ENCODE data around the gene F5.
"Not testable (repeated sequence)": the region's sequence is repeated elsewhere in the genome, so short reads cannot be mapped to it uniquely, and the experiment has no call there.

The F5 gene

GRCh38 chr1:169507413-169507812, 78.9 kb downstream of the F5 start:
- TF ChIP-seq CTCF (IDR thresholded peaks at IDR 0.05; ENCODE audit: low read depth, low read length): no peak
- no peak overlapping the region for H3K4me3 ChIP-seq (ENCODE audit: low read depth, low read length)

DNA sequence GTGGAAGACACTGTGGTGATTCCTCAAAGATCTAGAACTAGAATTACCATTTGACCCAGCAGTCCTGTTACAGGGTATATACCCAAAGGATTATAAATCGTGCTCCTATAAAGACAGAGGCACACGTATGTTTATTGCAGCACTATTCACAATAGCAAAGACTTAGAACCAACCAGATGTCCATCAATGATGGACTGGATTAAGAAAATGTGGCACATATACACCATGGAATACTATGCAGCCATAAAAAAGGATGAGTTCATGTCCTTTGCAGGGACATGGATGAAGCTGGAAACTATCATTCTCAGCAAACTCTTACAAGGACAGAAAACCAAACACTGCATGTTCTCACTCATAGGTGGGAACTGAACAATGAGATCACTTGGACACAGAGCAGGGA, 82.7 kb downstream of the F5 start:
- not testable (repeated sequence) for H3K4me3 ChIP-seq (ENCODE audit: low read depth, low read length)

GRCh38 chr1:169499807-169500206, 86.5 kb downstream of the F5 start:
- no peak for TF ChIP-seq CTCF (IDR thresholded peaks at IDR 0.05; ENCODE audit: low read depth, low read length)
- no peak overlapping the region for H3K4me3 ChIP-seq (ENCODE audit: low read depth, low read length)

DNA sequence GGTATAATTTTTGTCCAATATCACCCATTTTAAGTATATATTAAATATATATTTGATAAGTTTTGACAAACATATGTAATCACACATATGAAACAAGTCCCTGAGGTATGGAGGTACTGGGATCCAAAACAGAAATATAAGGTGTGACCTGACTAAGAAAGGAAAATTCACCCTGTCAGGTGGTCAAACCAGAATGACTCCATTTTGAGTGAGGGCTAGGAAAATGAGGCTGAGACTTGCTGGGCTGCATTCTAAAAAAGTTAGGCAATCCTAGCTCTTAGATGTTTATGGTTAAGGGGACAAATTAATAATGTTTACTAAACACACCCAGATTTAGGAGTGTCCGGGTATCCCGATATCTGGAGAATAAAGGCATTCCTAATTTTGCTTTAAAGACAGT, 89.0 kb downstream of the F5 start:
- no peak for TF ChIP-seq CTCF (IDR thresholded peaks at IDR 0.05; ENCODE audit: low read depth, low read length)
- no peak overlapping the region for H3K4me3 ChIP-seq (ENCODE audit: low read depth, low read length)

DNA sequence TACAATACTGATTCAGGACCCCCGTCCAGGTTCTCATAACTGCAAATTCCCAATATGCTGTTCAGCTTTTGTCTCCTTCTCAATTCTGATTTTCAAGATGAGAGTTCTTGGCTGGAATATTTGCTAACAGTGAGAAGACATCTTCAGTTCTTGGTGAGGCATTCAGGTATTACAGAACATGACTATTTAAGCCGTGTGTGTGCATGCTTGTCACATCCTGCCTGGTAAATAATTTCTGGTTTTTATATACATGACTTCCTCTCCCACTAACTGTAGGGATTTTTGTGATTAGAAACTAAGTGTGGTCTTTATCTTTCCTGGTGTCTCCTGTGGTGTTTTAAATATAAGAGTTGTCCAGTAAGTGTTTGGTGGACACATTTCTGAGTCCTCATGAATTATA, 90.4 kb downstream of the F5 start:
- no peak for TF ChIP-seq CTCF (IDR thresholded peaks at IDR 0.05; ENCODE audit: low read depth, low read length)

GRCh38 chr1:169495046-169495775, 91.1 kb downstream of the F5 start:
- H3K4me3 ChIP-seq (ENCODE audit: low read depth, low read length): no peak overlapping the region
- TF ChIP-seq CTCF (IDR thresholded peaks at IDR 0.05; ENCODE audit: low read depth, low read length): no peak

More for the DNA sequence above, 90.4 kb downstream of the F5 start:
- no peak overlapping the region for H3K4me3 ChIP-seq (ENCODE audit: low read depth, low read length)

DNA sequence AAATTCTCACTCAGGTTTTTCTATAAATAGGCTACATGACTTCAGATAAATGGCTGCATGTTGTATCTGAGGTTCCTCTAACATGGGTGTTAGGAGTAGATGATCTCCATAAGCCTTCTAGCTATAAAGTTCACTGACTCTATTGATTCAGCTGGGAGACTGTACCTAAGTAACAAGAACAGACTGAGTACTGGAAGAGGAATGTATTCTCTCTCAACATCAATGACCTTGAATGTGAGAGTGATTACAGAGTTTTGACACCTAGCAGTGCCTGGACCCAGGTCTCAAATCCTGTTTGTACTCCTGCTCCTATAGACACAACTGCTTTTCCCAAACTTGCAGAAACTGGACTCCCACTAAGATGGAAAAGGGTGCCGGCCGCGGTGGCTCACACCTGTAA, 91.9 kb downstream of the F5 start:
- no peak for TF ChIP-seq CTCF (IDR thresholded peaks at IDR 0.05; ENCODE audit: low read depth, low read length)
- no peak overlapping the region for H3K4me3 ChIP-seq (ENCODE audit: low read depth, low read length)

DNA sequence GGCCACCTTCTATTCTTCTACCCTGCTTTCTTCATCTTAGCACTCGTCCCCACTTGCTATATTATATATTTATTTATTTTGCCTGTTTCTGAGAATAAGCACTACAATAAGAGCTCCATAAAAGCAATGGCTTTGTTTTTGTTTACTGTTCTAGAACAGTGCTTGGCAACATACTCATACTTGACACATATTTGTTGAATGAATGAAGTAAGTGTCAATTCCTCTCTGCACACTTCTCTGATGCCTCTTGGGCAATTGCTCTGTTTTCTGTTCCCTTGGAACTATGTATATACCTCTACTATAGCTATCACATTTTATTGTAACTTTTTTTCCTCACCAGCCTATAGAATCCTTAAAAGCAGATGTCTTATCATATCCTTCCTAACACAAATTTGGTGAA, 93.0 kb downstream of the F5 start:
- H3K4me3 ChIP-seq (ENCODE audit: low read depth, low read length): no peak overlapping the region
- TF ChIP-seq CTCF (IDR thresholded peaks at IDR 0.05; ENCODE audit: low read depth, low read length): no peak

Measured in WI38 (cell line).